ENCODE data around the gene MS4A4E. TPM values are rescaled to one million over a fixed set of nuclear protein-coding genes. Genes with fewer than 3 reads are reported as not detected.

Gene MS4A4E
- total RNA-seq, 6 experiments from 2014 or later = not detected

DNA sequence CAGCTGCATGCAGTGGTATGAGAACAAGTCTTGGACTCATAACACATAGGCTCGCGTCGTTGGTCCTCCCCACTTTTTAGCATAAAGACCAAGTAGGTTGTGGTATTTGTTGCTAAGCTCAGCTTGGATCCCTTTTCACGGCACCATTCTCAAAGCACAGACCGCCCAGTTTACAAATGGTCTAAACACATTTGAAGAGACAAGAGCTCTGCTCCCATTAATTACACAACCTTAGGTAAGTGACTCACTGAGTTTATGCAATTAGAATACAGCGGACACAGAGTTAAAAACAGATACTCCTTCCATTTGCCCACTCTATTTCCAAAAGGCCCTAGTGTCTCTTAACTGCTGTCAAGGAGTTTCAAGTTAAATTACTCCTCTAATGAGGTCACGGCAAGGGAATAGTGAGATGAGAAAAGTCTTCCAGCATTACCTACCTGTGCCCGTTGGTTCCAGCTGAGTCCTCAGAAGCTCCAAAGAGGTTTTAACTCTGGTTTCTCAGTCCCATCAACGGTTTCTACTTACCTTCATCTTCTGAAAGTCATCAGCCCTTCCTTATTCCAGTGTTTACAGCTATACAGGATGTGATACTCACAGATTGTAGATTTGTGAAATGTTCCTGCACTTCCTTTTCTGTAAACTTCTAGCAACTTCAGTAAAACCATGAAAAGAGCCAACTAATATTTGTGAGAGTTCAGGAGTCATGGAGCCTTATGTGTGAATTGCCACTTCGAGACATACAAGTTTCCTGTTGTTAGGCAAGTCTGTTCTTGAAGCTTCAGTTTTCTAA, 60.2 kb downstream of the MS4A4E start, which contains the start of gene MS4A6A:
TSS of gene MS4A6A (minus strand) at position 543 of the 790 bp plus-strand sequence. CDS start 1,356 bp downstream, outside the sequence.
- TF ChIP-seq, protein P1, sequence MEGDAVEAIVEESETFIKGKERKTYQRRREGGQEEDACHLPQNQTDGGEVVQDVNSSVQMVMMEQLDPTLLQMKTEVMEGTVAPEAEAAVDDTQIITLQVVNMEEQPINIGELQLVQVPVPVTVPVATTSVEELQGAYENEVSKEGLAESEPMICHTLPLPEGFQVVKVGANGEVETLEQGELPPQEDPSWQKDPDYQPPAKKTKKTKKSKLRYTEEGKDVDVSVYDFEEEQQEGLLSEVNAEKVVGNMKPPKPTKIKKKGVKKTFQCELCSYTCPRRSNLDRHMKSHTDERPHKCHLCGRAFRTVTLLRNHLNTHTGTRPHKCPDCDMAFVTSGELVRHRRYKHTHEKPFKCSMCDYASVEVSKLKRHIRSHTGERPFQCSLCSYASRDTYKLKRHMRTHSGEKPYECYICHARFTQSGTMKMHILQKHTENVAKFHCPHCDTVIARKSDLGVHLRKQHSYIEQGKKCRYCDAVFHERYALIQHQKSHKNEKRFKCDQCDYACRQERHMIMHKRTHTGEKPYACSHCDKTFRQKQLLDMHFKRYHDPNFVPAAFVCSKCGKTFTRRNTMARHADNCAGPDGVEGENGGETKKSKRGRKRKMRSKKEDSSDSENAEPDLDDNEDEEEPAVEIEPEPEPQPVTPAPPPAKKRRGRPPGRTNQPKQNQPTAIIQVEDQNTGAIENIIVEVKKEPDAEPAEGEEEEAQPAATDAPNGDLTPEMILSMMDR (IDR thresholded peaks at IDR 0.05) = no peak
- Mint-ChIP-seq H3K9me3 (peaks cover 8% of the 10 kb centered on the region), H3K36me3 (ENCODE audit: low read depth) (no peaks in the 10 kb centered on the region; the same call in 1 of the 2 replicates), H3K4me1 (ENCODE audit: low read depth) (no peaks in the 10 kb centered on the region), H3K27ac (no peak within 1 kb of the TSS), H3K4me3 (no peak within 1 kb of the TSS), H3K27me3 (ENCODE audit: insufficient read depth) (no peaks in the 10 kb centered on the region)
- no peak for DNase-seq

DNA sequence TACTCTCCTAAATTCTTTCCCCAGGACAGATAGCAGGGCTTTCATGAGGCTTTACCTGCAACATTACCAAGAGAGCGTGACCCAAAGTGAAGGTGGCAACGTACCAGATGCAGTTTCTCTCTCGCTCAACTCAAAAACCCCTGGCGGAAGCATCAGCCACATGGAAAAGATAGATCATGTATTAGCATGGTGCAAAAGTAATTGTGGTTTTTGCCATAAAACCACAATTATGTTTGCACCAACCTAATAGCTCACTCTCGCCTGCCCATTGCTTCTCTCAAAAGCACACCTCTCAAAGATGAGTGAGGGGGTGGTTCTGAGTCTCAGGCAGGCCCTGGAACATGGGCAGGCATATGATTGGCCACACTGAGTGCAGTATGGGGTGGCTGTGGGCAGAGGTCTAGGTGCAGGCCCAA, 67.1 kb downstream of the MS4A4E start:
- Mint-ChIP-seq H3K9me3 (peaks cover 34% of the 10 kb centered on the region), H3K27ac (no peak overlapping the region), H3K4me3 (no peak overlapping the region), H3K36me3 (ENCODE audit: low read depth) (no peaks in the 10 kb centered on the region), H3K27me3 (ENCODE audit: insufficient read depth) (no peaks in the 10 kb centered on the region), H3K4me1 (ENCODE audit: low read depth) (no peaks in the 10 kb centered on the region)
- TF ChIP-seq, protein P1 (IDR thresholded peaks at IDR 0.05) = no peak
- no peak for DNase-seq

DNA sequence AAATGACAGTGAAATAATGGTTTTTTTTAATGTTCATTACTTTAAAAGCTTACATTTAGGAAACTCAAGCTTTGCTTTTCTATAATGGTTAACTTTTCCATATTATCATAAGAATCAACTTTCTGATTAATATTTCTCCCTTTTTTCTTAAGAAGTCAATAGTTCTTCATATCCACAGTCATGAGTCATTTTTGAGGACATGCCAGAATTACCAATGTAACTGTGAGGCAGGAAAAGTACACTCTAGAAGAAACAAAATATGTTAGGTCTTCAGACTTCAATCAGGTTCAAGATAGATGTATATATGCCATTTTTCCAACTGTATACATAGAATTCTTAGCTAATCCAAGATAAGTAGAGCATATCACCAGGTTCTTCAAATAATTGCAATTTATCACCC, 70.9 kb downstream of the MS4A4E start:
- Mint-ChIP-seq H3K36me3 (ENCODE audit: low read depth) (no peaks in the 10 kb centered on the region), H3K4me3 (no peak overlapping the region), H3K9me3 (peaks cover 41% of the 10 kb centered on the region), H3K27me3 (ENCODE audit: insufficient read depth) (no peaks in the 10 kb centered on the region), H3K4me1 (ENCODE audit: low read depth) (no peaks in the 10 kb centered on the region), H3K27ac (no peak overlapping the region)
- no peak for DNase-seq
- TF ChIP-seq, protein P1 (IDR thresholded peaks at IDR 0.05) = no peak

DNA sequence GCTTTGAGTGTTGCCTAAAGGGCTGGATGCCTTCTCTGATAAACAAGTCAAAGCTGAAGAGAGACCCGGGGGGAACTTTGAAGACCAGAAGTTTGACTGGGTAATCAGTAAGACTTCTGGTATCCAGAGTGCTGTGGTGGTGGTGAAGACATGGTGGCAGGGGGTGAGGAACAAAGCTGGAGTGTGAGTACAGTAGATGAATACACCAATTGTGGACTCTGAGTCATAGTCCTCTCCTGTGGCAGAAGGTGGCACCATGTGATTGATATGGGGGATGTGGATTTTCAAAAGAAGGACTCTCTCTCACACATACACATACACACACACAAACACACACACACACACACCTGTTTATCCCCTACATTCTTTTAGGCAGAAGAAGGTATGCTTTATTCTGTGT, 72.4 kb downstream of the MS4A4E start:
- TF ChIP-seq, protein P1 (IDR thresholded peaks at IDR 0.05) = no peak
- Mint-ChIP-seq H3K27me3 (ENCODE audit: insufficient read depth) (no peaks in the 10 kb centered on the region), H3K27ac (no peak overlapping the region), H3K4me1 (ENCODE audit: low read depth) (no peaks in the 10 kb centered on the region), H3K36me3 (ENCODE audit: low read depth) (no peaks in the 10 kb centered on the region), H3K4me3 (no peak overlapping the region), H3K9me3 (peaks cover 42% of the 10 kb centered on the region)
- DNase-seq = no peak

DNA sequence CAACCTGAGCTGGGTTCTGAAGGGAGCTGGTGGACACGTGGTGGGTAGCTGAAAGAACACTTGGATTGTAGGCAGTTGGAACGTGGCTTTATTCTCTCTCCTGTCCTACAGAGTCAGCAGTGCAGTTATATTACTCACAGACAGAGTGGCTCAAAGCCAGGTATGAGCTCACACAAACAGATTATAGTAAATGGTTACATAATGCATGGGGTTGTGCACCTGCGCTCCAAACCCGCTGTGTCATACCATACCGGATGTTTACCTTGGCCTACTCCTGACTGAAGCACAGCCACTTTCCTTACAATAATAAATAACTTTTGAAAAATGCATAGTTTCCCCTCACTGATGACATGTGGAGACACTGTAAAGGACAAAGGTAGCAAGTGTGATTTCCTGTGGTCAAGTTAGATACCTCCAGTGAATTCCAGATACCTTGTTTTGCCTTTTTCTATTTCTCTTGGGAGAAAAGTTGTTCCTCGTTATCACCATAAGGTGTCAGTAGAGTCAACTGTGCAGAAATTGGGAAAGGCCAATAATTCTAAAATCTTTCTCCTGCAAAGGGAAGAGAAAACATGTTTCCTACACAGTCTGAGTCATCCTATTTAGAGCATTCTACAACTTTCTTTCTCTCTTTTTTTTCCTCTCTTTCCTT, 73.5 kb downstream of the MS4A4E start:
- Mint-ChIP-seq H3K4me3 (no peak overlapping the region), H3K4me1 (ENCODE audit: low read depth) (no peaks in the 10 kb centered on the region), H3K36me3 (ENCODE audit: low read depth) (no peaks in the 10 kb centered on the region), H3K9me3 (peaks cover 41% of the 10 kb centered on the region), H3K27me3 (ENCODE audit: insufficient read depth) (no peaks in the 10 kb centered on the region), H3K27ac (no peak overlapping the region)
- TF ChIP-seq, protein P1 (IDR thresholded peaks at IDR 0.05) = peak; percentile 50
- DNase-seq = no peak
